NCI-H524 (cell line): ENCODE results near the gene CUBN.
A peak's percentile ranks its signal among the peaks of the same experiment; 100 is the strongest.

ENCODE experiments used
- DNase-seq, 2 experiments: peaks; one replicate each; lab custom pipeline; 2025; lab: John Stamatoyannopoulos, UW

Gene CUBN

DNA sequence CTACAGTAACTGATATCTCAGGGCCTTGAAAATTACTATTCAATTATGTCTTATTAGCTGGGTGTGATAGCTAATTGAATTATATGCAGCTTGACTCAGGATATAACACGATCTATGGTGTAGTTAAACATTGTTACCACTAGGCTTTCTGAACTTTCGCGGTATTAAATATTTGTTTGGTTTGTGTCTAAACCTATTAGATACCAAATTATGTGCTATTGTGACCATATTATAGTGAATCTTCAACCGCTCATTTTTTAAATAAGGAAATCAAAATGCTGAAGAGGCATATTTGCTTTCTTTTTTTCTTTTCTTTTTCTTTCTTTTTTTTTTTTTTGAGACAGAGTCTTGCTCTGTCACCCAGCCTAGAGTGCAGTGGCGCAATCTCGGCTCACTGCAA is 213.1 kb downstream of the CUBN start:
- no peak for DNase-seq

- DNase-seq: no peak
These were observed 214.3 kb downstream of the CUBN start for GRCh38 chr10:16915300-16915699.

DNA sequence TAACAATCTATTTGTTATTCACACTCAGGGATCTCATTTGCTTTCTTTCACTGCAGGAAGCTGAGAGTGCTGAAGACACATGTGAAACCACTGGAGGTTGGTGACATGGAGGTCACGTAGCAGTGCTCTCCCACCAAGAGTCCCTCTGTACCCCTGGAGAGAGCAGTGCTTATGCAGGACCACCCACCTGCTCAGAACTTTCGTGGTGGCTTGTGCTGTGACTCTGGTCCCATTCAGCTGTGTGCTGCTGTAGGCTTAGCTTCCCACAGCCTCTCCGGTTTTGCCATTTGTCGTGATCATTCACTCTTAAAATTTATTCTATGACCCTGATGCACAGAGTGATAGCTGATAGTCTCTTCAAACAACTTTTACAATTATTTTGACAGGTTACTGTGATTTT is 216.3 kb downstream of the CUBN start:
- no peak for DNase-seq

GRCh38 chr10:16910793-16911164 is 218.8 kb downstream of the CUBN start:
- DNase-seq: no peak

- DNase-seq: no peak
These were observed 219.4 kb downstream of the CUBN start for GRCh38 chr10:16909961-16910792.

- no peak for DNase-seq
These were observed 220.3 kb downstream of the CUBN start for GRCh38 chr10:16909271-16909767.

DNA sequence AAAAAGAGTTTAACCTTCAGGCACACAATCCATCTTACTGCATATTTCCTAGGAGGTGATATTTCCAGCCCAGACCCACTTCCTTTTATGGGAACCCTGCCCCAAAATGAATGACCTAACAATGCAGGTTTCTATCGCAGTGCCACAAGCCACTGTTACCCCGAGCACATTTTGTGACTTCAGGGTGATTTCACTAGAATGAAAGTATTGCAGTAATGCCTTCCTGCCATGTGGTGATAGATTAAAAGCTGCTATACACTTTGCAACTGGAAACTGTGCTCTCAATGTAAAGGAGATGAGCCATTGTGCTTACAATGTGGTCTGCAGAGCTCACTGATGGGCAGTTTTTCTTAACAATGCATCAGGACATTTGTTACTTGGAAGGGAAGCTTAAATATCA is 221.9 kb downstream of the CUBN start:
- no peak for DNase-seq

- no peak for DNase-seq
These were observed 224.3 kb downstream of the CUBN start for GRCh38 chr10:16905320-16905719.

GRCh38 chr10:16904639-16905061 is 225.0 kb downstream of the CUBN start:
- DNase-seq: no peak

- no peak for DNase-seq
These were observed 225.6 kb downstream of the CUBN start for GRCh38 chr10:16904049-16904448.

DNA sequence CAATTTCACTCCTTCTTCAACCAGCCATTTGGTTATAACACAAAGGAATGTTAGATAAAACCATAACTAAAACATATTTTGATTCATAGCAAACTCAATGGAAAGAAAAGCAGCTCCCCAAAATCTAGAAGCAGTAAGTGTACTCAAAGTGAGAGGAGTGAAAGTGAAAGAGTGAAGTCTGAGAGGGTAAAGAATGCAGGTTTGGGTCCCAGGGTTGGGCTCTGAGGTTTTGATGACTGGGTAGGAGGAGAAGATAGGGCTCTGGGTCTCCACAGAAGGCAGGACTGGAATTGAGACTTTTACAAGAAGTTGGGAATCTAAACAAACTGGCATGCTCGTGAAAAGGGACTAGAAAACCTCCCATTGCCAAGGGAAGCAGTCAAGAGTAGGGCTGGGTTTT is 227.0 kb downstream of the CUBN start:
- DNase-seq: no peak

DNA sequence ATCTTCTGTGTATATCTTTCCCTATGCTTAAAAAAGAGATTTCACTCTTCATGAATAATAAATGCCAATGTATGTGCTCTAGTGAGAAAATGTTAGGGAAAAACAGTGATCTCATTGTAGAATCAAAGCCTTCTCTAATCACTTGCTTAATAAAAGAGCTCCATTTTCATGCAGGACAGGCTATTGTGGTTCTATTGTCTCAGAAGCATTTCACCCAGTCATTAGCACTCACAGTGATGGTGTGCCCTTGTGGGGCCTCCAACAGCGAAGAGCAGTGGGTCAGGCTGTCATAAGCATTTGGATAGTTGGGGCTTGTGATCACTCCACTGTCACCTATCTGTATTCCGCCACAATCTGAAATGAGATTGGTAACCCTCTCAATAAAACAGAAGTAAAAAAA is 228.5 kb downstream of the CUBN start:
- no peak for DNase-seq

DNA sequence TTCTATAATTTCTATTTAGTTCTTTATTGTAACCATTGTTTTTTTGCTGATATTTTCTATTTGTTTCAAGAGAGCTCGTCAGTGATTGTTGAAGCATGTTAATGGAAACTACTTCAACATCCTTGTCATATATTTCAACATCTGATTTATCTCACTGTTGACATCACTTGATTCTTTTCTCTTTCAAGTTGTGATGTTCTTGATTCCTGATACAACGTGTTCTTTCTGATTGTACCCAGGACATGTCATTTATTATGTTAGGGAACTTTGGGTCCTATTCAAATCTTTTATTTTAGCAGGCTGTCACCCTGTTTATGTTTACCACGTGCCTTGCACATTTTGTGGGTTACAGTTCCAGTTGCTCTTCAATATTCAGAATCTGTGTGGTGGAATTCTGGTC is 232.6 kb downstream of the CUBN start:
- no peak for DNase-seq

DNA sequence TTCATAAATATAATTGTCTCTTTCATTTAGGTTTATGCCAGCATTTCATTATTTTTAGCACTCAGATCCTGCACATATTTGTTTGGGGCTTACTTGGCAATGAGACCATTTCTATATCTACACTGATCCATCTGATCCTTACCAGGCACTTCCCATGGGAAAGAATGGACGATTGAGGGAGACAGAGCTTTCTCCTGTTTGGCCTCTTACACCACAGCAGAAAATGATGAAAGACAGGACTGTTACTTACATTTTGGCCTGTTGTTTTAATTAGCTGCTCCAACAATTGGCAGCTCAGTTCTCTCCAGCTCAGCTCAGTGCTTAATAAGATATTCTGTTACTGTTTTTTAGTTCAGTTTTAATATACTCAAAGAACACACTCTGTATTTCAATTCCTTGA is 234.8 kb downstream of the CUBN start:
- DNase-seq: no peak

DNA sequence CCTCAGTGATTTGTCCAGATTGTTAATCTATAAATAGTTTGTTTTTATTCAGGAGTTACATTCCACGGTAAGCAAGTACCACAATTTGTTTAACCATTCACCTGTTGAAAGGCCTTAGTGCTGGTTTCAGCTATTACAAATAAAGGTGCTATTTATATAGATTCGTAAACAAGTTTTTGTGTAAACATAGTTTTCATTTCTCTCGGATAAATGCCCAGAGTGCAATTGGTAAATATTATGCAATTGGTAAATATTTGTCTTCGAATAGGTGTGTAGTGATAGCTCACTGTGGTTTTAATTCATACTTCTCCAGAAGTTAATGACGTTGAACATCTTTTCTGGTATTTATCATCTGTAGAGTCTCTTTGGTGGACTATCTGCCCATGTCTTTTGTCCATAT is 235.9 kb downstream of the CUBN start:
- DNase-seq: no peak

- DNase-seq: peak in 1 of 2 experiments; percentile 8
These were observed 238.0 kb downstream of the CUBN start for GRCh38 chr10:16891375-16892313.

- no peak for DNase-seq
These were observed 238.9 kb downstream of the CUBN start for GRCh38 chr10:16890691-16891090.

DNA sequence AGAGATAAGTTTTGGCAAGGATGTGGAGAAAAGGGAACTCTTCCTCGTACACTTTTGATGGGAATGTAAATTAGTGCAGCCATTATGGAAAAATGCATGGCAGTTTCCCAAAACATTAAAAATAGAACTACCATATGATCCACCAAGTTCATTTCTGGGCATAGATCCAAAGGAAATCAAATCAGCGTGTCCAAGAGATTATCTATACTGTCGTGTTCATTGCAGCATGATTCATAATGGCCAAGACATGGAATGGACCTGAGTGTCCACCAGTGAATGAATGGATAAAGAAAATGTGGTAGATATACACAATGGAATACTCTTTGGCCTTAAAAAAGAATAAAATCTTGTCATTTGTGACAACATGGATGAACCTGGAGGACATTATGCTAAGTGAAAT is 242.0 kb downstream of the CUBN start:
- no peak for DNase-seq

GRCh38 chr10:16886031-16886430 is 243.6 kb downstream of the CUBN start:
- no peak for DNase-seq

- no peak for DNase-seq
These were observed 245.1 kb downstream of the CUBN start for GRCh38 chr10:16884497-16884896.

DNA sequence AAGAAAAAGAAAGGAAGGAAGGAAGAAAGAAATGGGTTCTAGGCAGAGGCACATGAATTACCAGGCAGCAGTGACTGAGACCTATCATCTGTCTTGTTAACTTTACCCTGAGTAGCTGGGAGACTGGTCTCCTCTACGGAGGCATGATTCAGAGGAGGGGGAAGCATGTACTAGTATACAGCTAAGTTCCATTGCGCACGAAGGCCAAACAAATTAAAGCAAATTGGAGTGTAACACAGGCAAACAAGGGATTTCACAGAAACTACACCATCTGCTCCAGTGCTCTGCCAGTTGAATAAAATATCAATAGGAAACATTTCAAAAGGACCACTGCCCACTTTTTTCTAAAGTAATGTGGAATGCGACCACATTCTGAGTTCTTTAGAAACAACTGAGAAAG is 246.5 kb downstream of the CUBN start:
- DNase-seq: no peak

DNA sequence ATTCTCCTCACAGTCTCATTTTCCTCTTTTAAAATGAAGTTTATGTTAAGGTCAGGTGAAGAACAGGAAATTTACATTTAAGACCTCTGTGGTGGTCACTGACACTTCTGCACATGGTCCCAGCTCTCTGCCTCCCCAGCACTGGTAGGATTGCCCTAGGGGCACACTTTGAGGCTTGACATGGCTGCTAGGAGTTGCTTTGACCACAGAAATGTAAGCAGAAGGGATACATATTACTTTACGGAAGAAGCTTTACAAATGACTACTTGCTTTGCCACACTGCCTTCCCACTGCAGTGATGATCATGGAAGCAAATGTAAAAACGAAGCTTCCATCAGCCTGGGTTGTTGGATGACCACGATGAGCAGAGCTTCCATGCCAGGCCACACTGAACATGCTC is 259.3 kb downstream of the CUBN start:
- no peak for DNase-seq

- DNase-seq: no peak
These were observed 261.6 kb downstream of the CUBN start for GRCh38 chr10:16867990-16868389.
